NT2/D1 (cell line): ENCODE data around the gene PPFIBP1.

ENCODE experiments used
- SUZ12 ChIP-seq: IDR thresholded peaks from 2 replicates; pipeline ENCODE4 v1.6.1; 2011; ENCODE audit not compliant: insufficient read length, insufficient read depth; ENCODE audit errors: extremely low read depth
- YY1 ChIP-seq: IDR thresholded peaks from 2 replicates; pipeline ENCODE4 v1.6.1; 2011; ENCODE audit not compliant: insufficient read length, insufficient read depth
- ZNF274 ChIP-seq: IDR thresholded peaks from 2 replicates; pipeline ENCODE4 v1.6.1; 2011; ENCODE audit warnings: mild to moderate bottlenecking, low read depth, low read length

- TF ChIP-seq YY1 (no peak), ZNF274 (no peak), SUZ12 (no peak)
Measured at GRCh38 chr12:27673101-27673718, 149.2 kb downstream of the PPFIBP1 start.
